OCI-LY7 (cell line): ENCODE measurements around the gene MTMR1.

Experiments used
- EZH2phosphoT487 ChIP-seq: fragments of 200-600 bp; sonication (generic); IDR thresholded peaks from 2 replicates; pipeline ENCODE4 v1.6.1; 2018; ENCODE audit warnings: low read depth, borderline replicate concordance, mild to moderate bottlenecking, mixed run types, antibody characterized with exemption, low read length, moderate library complexity, mixed read lengths
- TF ChIP-seq, protein P1 (sequence below): fragments of 200-600 bp; sonication (generic); conservative IDR thresholded peaks from 2 replicates; pipeline ENCODE4 v1.5.1; 2014; ENCODE audit warnings: mild to moderate bottlenecking, antibody characterized with exemption, low read length, moderate library complexity, mixed read lengths

DNA sequence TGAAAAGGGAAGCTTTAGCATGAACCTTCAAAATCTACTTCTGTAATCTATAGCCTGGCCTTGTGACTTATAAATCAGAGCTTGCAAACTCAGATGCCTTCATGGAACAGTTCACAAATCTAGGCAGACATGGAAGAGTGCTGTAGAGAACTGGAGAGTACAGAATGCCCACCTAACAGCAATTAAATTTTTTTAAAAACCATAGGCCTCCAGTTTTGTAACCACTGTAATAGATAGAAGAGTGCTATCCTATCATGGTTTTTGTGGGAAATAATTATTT is 10.4 kb downstream of the MTMR1 start:
- TF ChIP-seq, protein P1, sequence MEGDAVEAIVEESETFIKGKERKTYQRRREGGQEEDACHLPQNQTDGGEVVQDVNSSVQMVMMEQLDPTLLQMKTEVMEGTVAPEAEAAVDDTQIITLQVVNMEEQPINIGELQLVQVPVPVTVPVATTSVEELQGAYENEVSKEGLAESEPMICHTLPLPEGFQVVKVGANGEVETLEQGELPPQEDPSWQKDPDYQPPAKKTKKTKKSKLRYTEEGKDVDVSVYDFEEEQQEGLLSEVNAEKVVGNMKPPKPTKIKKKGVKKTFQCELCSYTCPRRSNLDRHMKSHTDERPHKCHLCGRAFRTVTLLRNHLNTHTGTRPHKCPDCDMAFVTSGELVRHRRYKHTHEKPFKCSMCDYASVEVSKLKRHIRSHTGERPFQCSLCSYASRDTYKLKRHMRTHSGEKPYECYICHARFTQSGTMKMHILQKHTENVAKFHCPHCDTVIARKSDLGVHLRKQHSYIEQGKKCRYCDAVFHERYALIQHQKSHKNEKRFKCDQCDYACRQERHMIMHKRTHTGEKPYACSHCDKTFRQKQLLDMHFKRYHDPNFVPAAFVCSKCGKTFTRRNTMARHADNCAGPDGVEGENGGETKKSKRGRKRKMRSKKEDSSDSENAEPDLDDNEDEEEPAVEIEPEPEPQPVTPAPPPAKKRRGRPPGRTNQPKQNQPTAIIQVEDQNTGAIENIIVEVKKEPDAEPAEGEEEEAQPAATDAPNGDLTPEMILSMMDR, result no peak
- no peak for TF ChIP-seq EZH2phosphoT487
